ENCODE results near the gene MORC3. TPM values are rescaled to one million over a fixed set of nuclear protein-coding genes. Genes with fewer than 3 reads are reported as not detected.
A peak's percentile ranks its signal among the peaks of the same experiment; 100 is the strongest.

MORC3 gene
- total and polyA plus RNA-seq, 9 of the 15 experiments (the other 6 are each of a cell fraction or from before 2014, with no cell fraction given), result 12.7 to 53.7 (median 36.0) TPM

DNA sequence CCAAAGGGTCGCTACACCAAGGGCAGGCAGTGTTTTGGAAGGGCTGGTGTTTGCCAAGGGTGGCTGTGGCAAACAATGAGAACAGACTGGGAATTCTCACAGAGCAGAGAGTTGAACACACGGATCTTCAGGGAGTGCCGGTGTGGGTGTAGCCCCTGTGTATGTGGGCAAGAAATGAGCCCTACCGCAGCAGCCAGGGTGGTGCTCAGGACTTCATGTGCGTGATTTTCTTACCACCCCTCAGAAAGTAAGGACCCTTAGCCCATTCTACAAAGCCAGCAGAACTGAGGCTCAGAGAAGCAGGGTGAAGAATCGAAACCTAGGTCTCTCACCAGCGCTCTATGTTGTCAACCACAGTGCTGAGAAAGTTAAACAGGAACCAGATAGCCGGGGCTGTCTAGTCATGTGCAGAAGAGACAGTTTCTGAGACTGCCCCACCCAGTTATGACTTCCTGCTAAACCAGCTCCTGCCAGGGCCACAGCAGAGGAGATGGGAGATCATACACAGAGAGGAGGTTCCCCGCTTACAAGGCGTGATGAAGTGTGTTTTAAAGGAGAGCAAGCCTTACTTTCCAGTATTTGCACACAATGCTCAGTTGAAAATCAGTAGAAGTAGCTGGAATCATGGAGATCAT is 21.9 kb upstream of the MORC3 start (continued):
- TF ChIP-seq, protein P1, sequence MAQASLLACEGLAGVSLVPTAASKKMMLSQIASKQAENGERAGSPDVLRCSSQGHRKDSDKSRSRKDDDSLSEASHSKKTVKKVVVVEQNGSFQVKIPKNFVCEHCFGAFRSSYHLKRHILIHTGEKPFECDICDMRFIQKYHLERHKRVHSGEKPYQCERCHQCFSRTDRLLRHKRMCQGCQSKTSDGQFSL (CRISPR knock-in tag; IDR thresholded peaks at IDR 0.05), result no peak
- TF ChIP-seq, protein P1 (tag; IDR thresholded peaks at IDR 0.05), result 0 out of 4 replicates have a peak, but pooled peaks of 1 of the 2 experiments have one; percentile 16
- 0 out of 2 replicates have a peak, but pooled peaks have one; percentile 10 for TF ChIP-seq ZNF57 (CRISPR knock-in tag; IDR thresholded peaks at IDR 0.05)
- no peak for TF ChIP-seq CTCF (IDR thresholded peaks at IDR 0.05 in 2 of 3, conservative IDR thresholded peaks at IDR 0.05 in 1 of 3; ENCODE audit: insufficient read depth in 2 of 3, low read depth in 1 of 3, low read length in 3 of 3)
- TF ChIP-seq DNMT1 (IDR thresholded peaks at IDR 0.05), result no peak
- TF ChIP-seq GABPB2 (CRISPR knock-in tag; conservative IDR thresholded peaks at IDR 0.05), result no peak
- TF ChIP-seq, protein P2, sequence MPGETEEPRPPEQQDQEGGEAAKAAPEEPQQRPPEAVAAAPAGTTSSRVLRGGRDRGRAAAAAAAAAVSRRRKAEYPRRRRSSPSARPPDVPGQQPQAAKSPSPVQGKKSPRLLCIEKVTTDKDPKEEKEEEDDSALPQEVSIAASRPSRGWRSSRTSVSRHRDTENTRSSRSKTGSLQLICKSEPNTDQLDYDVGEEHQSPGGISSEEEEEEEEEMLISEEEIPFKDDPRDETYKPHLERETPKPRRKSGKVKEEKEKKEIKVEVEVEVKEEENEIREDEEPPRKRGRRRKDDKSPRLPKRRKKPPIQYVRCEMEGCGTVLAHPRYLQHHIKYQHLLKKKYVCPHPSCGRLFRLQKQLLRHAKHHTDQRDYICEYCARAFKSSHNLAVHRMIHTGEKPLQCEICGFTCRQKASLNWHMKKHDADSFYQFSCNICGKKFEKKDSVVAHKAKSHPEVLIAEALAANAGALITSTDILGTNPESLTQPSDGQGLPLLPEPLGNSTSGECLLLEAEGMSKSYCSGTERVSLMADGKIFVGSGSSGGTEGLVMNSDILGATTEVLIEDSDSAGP (CRISPR knock-in tag; IDR thresholded peaks at IDR 0.05), result no peak
- no peak for TF ChIP-seq ZNF224 (CRISPR knock-in tag; IDR thresholded peaks at IDR 0.05)
- no peak for TF ChIP-seq EZH2 (IDR thresholded peaks at IDR 0.05; ENCODE audit: borderline replicate concordance, low read depth, low read length)
- TF ChIP-seq ZNF507 (tag; conservative IDR thresholded peaks at IDR 0.05), result no peak
- peak; percentile 71; the same call in 1 of the 2 replicates for TF ChIP-seq MTA3 (IDR thresholded peaks at IDR 0.05; ENCODE audit: borderline replicate concordance)
- no peak for TF ChIP-seq NFE2 (IDR thresholded peaks at IDR 0.05; ENCODE audit: low read depth)
- no peak for TF ChIP-seq SRF (CRISPR knock-in tag; IDR thresholded peaks at IDR 0.05)
- TF ChIP-seq PHTF2 (CRISPR knock-in tag; IDR thresholded peaks at IDR 0.05), result no peak
- no peak for TF ChIP-seq SRSF7 (optimal IDR thresholded peaks at IDR 0.05; ENCODE audit: low read depth, low read length)
- no peak for TF ChIP-seq NFE2L1 (tag; IDR thresholded peaks at IDR 0.05; ENCODE audit: borderline replicate concordance, low read depth)
- no peak for TF ChIP-seq NCOA1 (IDR thresholded peaks at IDR 0.05; ENCODE audit: low read depth)
- TF ChIP-seq CSDE1 (IDR thresholded peaks at IDR 0.05), result no peak
- no peak for TF ChIP-seq DLX4 (CRISPR knock-in tag; IDR thresholded peaks at IDR 0.05)
